NCI-H2081 treated with DMSO at 0.1 percent for 48 hours (cell line): Measurements from ENCODE around the gene AKAP12.

ENCODE experiments used
- DNase-seq: peaks from one replicate; lab custom pipeline; 2025; lab: John Stamatoyannopoulos, UW

Gene AKAP12

DNA sequence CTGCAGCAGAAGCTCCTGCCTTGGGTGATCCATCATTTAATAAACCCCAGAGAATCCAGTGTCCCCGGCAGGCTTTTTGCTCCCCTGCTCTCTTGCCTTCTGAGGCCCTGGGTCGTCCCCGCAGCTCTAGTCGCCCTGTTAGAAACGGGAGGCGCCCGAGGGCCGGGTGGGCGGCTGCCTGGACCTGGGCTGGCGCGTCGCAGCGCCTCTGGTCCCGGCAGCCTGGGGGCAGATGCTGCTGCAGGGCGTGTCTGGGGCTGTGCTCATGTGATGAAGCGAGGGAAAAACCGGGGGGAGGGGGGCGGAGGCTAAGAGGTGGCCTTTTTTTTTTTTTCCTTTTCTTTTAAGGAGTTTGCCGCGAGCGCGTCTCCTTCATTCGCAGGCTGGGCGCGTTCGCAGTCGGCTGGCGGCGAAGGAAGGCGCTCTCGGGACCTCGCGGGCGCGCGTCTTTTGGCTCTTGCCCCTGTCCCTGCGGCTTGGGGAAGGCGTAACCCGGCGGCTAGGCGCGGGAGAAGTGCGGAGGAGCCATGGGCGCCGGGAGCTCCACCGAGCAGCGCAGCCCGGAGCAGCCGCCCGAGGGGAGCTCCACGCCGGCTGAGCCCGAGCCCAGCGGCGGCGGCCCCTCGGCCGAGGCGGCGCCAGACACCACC is 394 bp downstream of the AKAP12 start:
- DNase-seq: no peak

- no peak for DNase-seq
Measured at GRCh38 chr6:151240791-151241642, 1.2 kb downstream of the AKAP12 start.

DNA sequence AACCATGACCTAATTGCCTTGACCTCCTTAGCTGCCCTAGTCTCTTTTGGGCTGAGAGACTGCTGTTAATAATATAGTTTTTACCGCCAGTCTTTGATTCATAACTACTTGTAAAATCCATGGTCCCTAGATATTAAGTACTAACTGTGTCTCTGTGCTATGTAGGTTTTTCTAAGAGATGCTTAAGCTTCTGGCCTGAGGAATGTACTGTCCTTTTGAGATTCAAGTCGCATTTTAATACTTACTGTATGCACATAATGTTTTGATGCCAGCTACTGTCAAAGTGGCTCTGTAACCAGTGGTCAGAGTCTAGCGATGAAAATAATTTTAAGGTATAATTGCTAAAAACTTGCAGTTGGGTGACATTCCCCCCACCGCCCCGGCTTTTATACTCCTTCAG is 2.1 kb downstream of the AKAP12 start:
- no peak for DNase-seq

DNA sequence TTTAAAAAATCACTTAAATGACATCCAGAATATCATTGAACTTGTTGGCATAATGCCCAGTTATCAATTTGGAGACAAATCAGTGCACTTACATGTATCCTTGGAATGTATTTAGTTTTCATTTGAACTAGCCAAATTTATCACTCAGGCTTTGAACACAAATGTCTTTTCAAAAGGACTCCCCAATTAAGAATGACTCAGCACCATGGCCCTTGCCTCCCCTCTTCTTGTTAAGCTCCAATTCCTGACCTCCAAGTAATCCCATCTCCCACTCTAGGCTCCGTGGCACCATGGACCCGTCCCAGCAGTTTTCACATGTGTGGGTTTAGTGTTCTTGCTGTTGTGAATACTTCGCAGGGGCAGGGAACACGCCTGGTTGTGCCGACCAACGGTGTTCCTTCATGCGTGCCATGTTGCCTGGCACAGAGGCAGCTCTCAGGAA is 2.7 kb downstream of the AKAP12 start:
- DNase-seq: no peak

DNA sequence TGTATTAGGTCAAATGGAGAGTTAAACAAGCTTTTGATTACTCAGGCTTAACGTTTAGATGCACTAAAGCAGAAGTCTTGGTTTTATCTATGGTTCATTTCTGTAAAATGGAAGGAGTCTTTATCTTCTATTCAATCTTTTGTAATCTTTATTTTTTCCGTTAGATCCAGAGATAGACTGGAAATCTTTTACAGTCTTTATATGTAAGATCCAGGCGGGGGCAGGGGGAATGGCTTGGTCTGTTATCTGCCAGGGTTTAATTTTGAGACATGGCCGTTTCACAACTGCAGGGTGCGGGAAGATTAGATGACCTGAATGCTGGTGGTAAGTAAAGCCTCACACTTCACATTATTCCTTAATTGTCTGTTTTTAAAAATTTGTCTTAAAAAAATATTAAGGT is 3.7 kb downstream of the AKAP12 start:
- no peak for DNase-seq

- DNase-seq: no peak
Measured at GRCh38 chr6:151247490-151247889, 7.7 kb downstream of the AKAP12 start.

GRCh38 chr6:151248295-151248694 is 8.5 kb downstream of the AKAP12 start:
- no peak for DNase-seq

GRCh38 chr6:151252634-151253033 is 12.9 kb downstream of the AKAP12 start:
- no peak for DNase-seq

- DNase-seq: no peak
Measured at GRCh38 chr6:151254451-151255081, 14.8 kb downstream of the AKAP12 start.

- DNase-seq: no peak
Measured at GRCh38 chr6:151255811-151256210, 16.0 kb downstream of the AKAP12 start.

- no peak for DNase-seq
Measured at GRCh38 chr6:151257985-151258445, 18.2 kb downstream of the AKAP12 start.

GRCh38 chr6:151260205-151260604 is 20.4 kb downstream of the AKAP12 start:
- no peak for DNase-seq

- no peak for DNase-seq
Measured at GRCh38 chr6:151263035-151263434, 23.3 kb downstream of the AKAP12 start.

DNA sequence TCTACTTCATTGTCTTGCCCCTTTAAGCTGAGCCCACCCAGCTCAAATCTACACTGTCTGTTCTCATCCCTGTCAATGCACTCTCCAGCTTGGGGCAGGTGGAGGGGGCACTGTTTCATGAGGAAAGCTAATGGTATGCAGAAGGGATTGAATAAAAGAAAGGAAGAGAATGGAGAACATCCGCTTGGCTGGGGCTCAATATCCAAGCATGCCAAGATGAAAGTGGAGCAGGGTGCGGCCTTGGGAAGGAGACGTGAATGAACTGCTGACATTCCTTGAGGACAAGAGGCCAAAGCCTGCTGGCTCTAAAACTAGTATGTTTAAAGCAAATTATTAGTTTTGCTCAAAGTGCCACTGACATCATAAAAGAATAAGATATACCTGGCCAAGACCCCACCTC is 24.2 kb downstream of the AKAP12 start:
- DNase-seq: no peak

- DNase-seq: no peak
Measured at GRCh38 chr6:151265282-151265681, 25.5 kb downstream of the AKAP12 start.

DNA sequence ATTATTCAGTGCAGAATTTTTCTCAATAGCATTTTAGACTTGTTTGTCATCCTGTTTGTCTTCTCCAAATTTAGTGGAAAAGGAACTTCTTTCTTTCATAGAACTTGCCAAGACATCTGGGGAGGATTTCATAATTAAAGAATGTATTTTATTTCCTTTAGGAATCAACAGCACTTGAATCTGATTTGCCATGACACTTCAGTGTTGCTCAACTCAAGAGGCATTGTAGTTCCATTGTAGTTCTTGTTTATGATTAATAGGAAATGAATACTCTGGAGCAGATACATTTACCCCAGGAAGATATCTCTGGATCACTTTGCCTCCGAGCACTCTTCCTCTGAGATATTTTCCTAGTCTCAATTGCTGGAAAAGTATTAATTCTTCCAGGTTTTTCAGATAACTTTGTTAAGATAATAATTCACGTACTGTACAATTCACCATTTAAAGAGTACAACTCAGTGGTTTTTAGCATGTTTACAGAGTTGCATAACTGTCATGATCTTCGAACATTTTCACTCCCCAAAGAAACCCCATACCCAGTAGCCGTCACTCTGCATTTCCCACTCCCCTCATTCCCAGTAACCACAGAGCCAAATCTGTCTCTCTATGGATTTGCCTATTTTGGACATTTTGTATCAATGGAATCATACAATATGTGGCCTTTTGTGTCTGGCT is 29.7 kb downstream of the AKAP12 start:
- DNase-seq: no peak

- DNase-seq: no peak
Measured at GRCh38 chr6:151275121-151275520, 35.4 kb downstream of the AKAP12 start.

GRCh38 chr6:151275566-151275965 is 35.8 kb downstream of the AKAP12 start:
- no peak for DNase-seq

GRCh38 chr6:151276112-151276740 is 36.5 kb downstream of the AKAP12 start:
- no peak for DNase-seq

DNA sequence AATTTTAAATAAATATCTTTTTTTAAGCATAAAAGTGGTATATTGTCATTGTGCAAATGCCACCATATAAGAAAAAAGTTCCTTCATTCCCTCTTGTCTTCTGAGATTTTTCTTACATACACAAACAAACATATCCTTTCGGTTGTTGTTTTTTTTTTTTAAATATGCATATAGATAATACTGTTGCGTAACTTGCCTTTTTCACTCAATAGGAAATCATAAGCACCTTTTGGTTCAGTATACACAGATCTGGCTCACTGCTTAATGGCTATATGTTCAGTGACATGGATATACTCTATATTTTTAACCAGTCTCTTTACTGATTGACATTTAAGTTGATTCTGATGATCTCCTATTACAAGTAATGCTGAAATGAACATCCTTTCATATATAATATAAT is 40.1 kb downstream of the AKAP12 start:
- no peak for DNase-seq

DNA sequence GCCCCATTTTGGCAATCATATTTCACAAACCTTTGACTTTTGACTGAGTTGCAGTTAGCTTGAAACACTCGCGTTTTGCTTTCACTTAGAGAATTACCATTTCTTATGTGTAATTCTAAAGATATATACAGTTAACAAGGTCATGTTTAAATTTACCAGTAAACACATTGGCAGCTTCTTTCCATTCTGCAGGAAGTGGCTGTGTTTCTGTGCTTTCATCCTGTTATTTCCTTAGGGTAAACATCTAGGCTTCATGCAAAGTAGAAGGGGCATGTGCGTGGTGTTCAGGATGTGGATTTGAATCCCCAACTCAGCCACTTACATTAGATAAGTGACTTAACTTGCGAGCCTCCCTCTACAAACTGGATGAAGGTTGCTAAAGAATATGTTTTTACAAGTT is 41.1 kb downstream of the AKAP12 start:
- no peak for DNase-seq

DNA sequence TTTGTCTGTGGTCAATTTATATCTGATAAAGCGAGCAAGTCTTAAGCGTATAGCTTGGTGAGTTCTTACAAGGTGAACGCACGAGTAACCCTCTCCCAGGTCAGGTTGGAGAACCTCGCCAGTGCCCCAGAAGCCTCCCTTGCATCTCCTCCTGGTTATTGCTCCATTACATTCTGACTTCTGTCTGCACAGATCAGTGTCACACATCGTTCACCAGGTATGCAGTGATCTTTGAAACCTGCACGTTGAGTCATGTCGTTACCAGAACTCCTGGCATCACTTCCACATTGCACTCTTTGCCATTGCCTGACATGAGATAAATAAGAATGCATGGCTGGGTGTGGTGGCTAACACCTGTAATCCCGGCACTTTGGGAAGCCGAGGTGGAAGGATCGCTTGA is 44.2 kb downstream of the AKAP12 start:
- no peak for DNase-seq
